Mesenteric fat pad (tissue), 1 donor: ENCODE measurements around the gene KCNC1. TPM values are rescaled to one million over a fixed set of nuclear protein-coding genes. Genes with fewer than 3 reads are reported as not detected.
A peak's percentile ranks its signal among the peaks of the same experiment; 100 is the strongest.

ENCODE experiments used
- DNase-seq: peaks from one replicate; pipeline ENCODE4 v3.0.0-alpha.2; 2020; ENCODE audit warnings: low spot score
- total RNA-seq: library from RNA; stranded (reverse); fragmentation: NEBNext Ultra II Directional; extraction: Animal tissue kit (Norgen Biotek cat#: 25700); gene quantifications from one replicate; pipeline ENCODE4 v1.2.1, GENCODE V29; 2021
- donor health status: DM: yes; HTN: yes; CAD: no.

The KCNC1 gene
- total RNA-seq, 1 donor from 2014 or later = not detected

DNA sequence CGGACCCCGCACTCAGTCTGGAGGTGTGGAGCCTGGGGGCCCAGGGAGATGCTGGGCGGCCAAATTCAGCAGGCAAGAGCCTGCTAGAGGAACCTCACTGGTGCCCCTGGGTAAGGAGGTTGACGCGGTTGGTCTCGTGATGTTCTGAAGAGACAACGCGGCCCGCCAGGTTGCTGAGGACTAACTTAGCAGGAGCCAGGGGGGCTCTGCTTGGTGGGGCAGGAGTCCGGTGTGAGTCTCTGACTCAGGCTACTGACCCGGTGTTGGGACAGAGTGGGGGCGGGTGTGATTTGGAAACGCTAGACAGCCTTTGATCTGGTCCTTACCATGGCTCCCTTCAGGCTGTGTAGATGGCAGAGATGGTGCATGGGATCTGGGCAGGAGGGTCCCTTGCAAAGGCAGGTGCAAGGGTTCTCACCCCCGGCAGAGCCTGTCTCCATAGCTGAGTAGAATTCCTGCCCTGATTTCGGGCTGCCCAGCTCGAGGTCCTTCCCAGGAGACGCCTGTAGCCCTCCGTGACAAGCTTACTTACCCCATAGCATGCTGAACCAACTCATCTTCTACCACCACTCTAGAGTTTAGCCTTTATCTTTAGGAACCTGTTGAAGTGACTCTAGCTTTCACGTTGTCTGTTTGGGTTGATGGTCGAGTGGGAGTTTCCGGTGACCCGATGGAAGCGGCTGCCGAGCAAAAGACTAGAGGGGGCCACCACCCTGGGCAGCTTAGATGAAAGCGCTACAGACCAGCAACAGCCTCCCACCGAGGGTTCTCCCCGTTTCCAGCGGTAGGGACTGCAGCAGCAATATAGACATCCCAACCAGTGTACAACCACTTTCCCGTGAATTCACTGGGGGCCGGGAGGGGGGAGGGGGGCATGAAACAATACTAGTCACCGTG lies 38.4 kb downstream of the KCNC1 start:
- no peak for DNase-seq

DNA sequence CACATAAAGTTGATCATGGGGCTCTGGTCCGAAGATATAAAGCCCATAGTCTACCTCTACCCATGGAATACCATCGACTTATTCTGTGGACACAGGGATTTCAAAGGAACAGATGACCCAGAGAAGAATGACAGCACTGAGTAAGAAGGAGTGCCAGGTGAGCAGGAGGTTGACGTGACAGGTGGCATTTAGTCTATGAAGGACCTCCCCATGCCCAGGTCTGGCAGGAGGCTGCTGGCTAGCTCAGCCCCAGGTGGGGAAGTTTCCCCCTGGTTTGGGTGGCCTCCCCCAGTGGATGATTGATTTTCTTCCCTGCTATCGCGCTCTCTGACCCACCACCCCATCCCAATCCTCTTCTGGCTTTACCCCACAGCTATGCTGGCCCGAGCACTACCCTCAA lies 39.1 kb downstream of the KCNC1 start:
- DNase-seq = no peak

DNA sequence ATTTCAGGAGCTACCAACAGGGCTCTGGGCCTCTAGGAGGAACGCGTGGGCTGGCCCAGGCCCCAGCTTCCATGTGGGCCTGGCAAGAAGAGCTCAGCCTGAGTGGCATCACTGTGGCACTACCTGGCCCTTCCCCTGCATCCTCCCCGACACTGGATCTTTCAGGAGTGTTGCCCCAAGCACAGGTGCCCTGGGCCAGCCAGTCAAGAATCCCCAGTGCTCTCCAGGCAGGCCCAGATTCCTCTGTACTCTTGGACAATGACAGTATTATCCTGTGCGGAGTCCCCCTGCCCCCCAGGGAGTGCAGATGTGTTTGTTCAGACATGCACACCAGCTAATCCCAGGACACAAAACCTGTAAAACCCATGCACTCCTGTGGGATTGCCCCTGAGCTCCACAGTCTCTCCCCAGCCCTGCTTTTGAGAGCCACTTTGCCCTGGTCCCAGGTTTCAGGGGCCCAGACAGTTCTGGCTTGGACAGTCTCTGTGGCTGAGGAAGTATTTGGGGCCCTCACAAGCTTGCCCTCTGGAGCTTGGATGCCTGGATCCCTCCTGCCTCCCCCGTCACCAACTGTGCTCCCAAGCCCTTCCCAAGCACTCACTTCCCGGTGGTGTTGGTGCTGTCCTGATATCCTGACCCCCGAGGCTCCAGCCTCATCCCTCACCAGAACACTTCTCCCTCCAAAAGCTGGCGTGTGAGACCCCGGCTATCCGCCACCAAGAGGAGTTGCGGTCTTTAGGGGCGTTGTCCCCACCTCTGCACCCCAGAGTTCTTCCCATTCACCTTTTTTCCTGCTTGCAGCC lies 39.9 kb downstream of the KCNC1 start:
- DNase-seq = no peak

DNA sequence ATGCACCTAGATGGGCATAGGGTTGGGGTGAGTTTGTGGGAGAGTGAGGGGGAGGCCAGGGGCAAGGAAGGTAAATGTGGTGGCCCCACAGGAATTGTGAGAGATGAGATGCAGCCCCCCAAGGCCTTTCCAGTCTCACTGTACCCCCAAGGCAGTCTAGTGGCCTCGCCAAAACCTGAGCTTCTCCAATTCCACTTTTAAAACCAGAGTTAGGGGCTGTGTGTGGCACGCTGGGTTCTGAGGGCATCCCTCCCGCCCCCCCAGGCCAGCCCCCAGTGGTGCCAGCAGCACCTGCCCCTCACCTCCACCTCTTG lies 40.4 kb downstream of the KCNC1 start:
- DNase-seq = no peak

- DNase-seq = no peak
Observed at GRCh38 chr11:17775507-17776211, 41.1 kb downstream of the KCNC1 start.

DNA sequence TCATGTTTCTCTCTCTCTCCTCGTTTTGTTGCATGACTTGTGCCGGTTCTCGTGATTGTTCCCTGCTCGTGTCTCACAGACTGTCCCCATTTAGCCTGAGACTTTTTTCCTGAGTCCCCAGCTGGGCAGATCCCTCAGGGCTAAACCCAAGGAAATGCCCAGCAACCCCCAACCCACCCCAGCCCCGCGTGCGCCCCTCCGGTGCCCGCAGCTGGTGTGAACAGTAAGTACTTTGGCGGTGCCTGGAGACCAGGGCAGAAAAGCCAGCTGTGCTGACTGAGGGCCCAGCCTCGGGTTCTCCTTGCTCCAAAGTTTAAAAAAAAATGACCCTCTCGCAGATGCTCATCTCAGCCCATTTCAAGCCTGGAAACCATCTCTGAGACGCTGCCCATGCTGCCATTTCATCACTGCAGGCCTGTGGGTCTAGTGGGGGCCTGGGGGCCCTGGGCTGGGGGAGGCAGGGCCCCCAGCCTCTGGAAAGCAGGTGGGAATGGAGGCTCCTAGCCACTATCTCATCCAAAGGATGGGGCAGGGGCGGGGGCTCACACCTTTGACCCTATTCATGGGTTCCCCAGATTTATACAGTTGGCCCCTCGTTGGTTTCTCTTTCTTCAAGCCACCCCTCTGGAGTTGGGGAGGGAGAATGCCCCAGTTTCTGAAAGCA lies 41.8 kb downstream of the KCNC1 start:
- DNase-seq = no peak

- peak; percentile 67 for DNase-seq
Observed at GRCh38 chr11:17777086-17777737, 42.6 kb downstream of the KCNC1 start.

- DNase-seq = no peak
Observed at GRCh38 chr11:17777738-17778091, 43.1 kb downstream of the KCNC1 start.

GRCh38 chr11:17778352-17778751 lies 43.8 kb downstream of the KCNC1 start:
- DNase-seq = no peak

GRCh38 chr11:17778956-17779860 lies 44.6 kb downstream of the KCNC1 start:
- DNase-seq = peak; percentile 81

DNA sequence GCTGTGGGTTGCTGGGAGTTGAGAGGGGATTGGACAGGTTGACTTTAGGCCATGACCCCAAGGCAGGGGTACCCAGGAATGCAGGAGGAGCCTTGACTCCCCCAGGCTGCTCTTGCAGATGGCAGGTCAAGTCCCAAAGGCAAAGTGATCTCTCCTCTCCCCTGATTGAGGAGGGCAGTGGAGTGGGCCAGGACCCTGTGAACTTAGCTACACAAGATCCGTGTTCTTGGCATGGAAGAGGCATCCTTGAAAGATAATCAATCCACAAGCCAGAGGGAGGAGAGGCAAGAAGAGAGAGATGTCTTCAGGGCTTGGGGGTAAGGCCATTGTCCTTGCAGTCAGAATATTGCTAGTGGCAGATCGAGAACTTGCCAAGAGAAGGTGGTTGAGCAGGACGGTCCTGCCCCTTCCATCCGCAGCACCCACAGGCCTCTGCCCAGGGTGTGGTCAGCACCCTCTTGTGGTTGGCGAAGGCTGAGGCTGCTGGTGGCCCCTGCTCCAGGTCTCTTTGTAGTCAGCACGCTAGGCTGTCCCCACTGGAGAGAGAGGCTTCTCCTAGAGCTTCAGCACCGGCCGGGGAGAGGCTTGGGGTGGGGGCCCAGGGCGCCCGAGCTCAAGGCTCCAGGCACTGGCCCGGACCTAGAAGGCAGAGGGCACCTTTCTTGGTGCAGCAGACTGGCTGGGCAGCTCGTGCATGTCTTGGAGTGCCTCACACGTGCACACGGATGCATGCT lies 45.4 kb downstream of the KCNC1 start:
- DNase-seq = peak; percentile 87

GRCh38 chr11:17780668-17781067 lies 46.1 kb downstream of the KCNC1 start:
- DNase-seq = peak; percentile 81

GRCh38 chr11:17781221-17781620 lies 46.6 kb downstream of the KCNC1 start:
- DNase-seq = peak; percentile 86

DNA sequence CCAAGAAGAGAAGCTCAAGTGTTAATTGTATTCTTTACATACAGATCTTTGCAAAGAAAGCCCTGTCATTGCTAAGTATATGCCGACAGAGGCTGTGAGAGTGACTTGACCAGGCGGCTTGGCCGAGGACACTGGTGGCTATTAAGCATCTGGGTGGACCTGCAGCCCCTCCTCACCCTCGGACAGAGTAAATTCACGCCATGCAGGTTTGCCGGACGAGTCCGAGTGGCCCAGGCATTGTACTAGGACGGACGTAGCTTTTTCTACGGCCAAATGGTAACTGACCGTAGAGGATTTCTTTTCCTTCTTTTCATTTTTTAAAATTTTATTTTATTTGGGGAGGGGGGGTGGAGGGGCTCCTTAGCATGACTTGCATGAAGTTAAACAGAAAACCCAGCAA lies 47.0 kb downstream of the KCNC1 start:
- no peak for DNase-seq

DNA sequence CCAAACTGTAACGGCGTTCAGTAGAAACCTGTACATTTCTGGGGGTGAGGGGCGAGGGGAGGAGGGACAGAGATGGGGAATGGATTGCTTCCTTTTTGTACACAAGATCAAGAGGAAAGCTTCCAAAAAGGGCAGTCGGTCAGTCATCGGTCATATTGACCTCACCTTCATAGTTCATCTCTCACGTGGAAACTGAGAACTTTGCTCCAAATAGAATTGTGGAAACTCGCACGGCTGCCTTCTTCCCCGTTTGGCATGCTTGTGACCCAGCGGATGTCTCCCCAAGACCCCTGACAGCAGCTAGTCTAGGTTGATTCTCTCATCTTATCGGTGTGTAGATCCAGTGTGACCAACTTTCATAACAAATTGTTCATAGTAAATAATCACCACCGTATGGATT lies 47.6 kb downstream of the KCNC1 start:
- DNase-seq = peak; percentile 51

- no peak for DNase-seq
Observed at GRCh38 chr11:17782603-17783337, 48.2 kb downstream of the KCNC1 start.

DNA sequence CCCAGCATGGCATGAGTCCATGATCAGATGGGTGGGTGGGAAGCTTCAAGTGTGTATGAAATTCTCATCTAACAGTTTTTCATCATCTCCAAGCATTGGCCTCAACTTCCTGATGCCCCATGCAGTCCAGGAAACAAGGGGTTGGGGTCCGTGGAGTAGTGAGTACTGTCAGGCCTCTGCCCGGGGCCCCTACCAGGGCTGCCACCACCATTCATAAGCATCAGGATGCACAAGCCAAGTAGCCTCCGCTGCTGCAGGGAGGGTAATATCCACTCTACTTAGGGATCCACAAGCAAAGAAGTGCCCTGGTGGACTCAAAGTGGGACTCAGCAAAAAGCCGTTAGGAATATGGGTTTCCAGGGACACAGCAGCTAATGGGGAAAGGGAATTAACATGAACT lies 49.3 kb downstream of the KCNC1 start:
- no peak for DNase-seq

DNA sequence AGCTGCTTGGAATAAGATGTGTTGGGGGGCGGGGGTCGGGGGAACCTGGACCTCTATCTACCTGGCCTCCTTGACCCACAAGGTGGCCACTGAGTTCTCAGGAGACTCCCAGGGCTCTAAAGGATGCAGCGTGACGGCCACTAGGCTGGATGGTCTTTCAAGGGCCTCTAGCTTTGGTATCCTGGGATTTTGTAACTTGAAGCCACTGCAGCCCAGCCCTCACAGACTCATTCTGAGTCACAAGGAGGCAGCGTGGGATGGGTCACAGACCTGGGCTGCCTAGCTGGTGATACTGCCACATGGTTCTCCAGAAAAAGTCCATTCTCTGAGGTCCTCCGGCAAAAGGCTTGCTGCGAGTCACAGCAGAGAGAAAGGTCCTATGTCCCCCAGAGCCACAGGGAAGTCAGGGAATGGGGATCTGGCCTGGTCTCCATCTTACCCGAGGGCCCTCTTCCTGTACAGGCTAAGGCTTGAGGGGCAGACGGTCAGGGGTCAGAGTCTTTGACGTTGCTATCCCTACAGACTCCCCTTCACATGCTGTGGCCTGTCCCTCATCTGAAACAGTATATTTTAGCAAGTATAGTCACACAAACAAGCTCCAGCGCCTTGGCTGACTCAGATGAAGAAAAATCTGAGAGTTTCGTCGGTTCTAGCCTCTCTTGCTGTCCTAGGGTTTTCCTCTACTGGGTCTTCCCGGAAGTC lies 52.4 kb downstream of the KCNC1 start:
- no peak for DNase-seq
